PC-9 (cell line): ENCODE results near the gene CDH13.

Source experiments
- EZH2 ChIP-seq: fragments of 200-600 bp; sonication (generic); IDR thresholded peaks from 2 replicates; pipeline ENCODE4 v1.8.0; 2017; ENCODE audit warnings: antibody characterized with exemption, low read depth
- TF ChIP-seq, protein P1 (sequence below): fragments of 200-600 bp; sonication (generic); conservative IDR thresholded peaks from 2 replicates; pipeline ENCODE4 v1.6.1; 2017; ENCODE audit warnings: mixed run types, antibody characterized with exemption, mild to moderate bottlenecking, moderate library complexity

DNA sequence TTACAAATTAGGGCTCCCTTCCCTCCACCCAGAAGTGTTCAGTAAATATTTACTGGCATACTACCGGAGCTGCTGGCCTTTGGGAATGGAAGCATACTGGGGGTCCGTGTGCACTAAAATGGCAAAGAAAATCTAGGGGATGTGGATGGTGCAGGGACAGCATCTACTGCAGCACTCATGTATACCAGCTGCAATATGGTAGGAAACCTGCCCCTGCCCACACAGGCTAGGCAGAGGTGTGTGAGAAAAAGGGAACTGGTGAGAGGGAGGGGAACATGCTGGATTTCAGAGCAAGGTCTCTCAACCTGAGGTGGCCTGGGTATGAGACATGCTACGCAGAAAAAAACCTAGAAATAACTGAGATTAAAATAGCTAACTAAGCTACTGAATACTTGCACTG lies 145.4 kb downstream of the CDH13 start:
- TF ChIP-seq, protein P1, sequence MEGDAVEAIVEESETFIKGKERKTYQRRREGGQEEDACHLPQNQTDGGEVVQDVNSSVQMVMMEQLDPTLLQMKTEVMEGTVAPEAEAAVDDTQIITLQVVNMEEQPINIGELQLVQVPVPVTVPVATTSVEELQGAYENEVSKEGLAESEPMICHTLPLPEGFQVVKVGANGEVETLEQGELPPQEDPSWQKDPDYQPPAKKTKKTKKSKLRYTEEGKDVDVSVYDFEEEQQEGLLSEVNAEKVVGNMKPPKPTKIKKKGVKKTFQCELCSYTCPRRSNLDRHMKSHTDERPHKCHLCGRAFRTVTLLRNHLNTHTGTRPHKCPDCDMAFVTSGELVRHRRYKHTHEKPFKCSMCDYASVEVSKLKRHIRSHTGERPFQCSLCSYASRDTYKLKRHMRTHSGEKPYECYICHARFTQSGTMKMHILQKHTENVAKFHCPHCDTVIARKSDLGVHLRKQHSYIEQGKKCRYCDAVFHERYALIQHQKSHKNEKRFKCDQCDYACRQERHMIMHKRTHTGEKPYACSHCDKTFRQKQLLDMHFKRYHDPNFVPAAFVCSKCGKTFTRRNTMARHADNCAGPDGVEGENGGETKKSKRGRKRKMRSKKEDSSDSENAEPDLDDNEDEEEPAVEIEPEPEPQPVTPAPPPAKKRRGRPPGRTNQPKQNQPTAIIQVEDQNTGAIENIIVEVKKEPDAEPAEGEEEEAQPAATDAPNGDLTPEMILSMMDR, result no peak
- no peak for TF ChIP-seq EZH2
